GM21360 (cell line): ENCODE results near the gene PRPF4.
"Not testable (repeated sequence)": the region's sequence is repeated elsewhere in the genome, so short reads cannot be mapped to it uniquely, and the experiment has no call there.

ENCODE experiments used
- ATAC-seq: cut with Tn5 transposase; IDR thresholded peaks from one replicate; pipeline ENCODE4 v1.9.1; 2021; ENCODE audit warnings: mild to moderate bottlenecking, moderate library complexity; ENCODE audit not compliant: unreplicated experiment

Gene PRPF4

GRCh38 chr9:113275157-113276131, at the start of gene PRPF4, which contains the start of gene CDC26:
PRPF4 (plus strand) TSS chr9:113275658; CDS start chr9:113275744, 86 bp downstream.
CDC26 (minus strand) TSS chr9:113275572; CDS start chr9:113272507, 3,065 bp downstream.
- peak; percentile 94 for ATAC-seq

GRCh38 chr9:113227436-113227835, 48.0 kb upstream of the PRPF4 start:
- ATAC-seq: no peak

- no peak for ATAC-seq
Measured at GRCh38 chr9:113228130-113228665, 47.3 kb upstream of the PRPF4 start.

GRCh38 chr9:113231701-113232100, 43.8 kb upstream of the PRPF4 start:
- ATAC-seq: no peak

GRCh38 chr9:113235701-113236255, 39.7 kb upstream of the PRPF4 start:
- ATAC-seq: not testable (repeated sequence)

- ATAC-seq: no peak
Measured at GRCh38 chr9:113237026-113237425, 38.4 kb upstream of the PRPF4 start.

GRCh38 chr9:113238202-113238858, 37.1 kb upstream of the PRPF4 start:
- no peak for ATAC-seq

- ATAC-seq: no peak
Measured at GRCh38 chr9:113238859-113239232, 36.6 kb upstream of the PRPF4 start.

- ATAC-seq: no peak
Measured at GRCh38 chr9:113241161-113241560, 34.3 kb upstream of the PRPF4 start.

- ATAC-seq: no peak
Measured at GRCh38 chr9:113244556-113244955, 30.9 kb upstream of the PRPF4 start.

- ATAC-seq: no peak
Measured at GRCh38 chr9:113245894-113246293, 29.6 kb upstream of the PRPF4 start.

- ATAC-seq: peak; percentile 46
Measured at GRCh38 chr9:113246928-113247327, 28.5 kb upstream of the PRPF4 start.

- ATAC-seq: no peak
Measured at GRCh38 chr9:113247640-113248039, 27.8 kb upstream of the PRPF4 start.

- not testable (repeated sequence) for ATAC-seq
Measured at GRCh38 chr9:113249661-113250060, 25.8 kb upstream of the PRPF4 start.

- no peak for ATAC-seq
Measured at GRCh38 chr9:113250807-113251206, 24.7 kb upstream of the PRPF4 start.

- ATAC-seq: no peak
Measured at GRCh38 chr9:113254991-113255390, 20.5 kb upstream of the PRPF4 start.

GRCh38 chr9:113255438-113255837, 20.0 kb upstream of the PRPF4 start:
- no peak for ATAC-seq

GRCh38 chr9:113257863-113258262, 17.6 kb upstream of the PRPF4 start:
- no peak for ATAC-seq

- ATAC-seq: no peak
Measured at GRCh38 chr9:113258282-113258681, 17.2 kb upstream of the PRPF4 start.

GRCh38 chr9:113261917-113262671, 13.4 kb upstream of the PRPF4 start:
- ATAC-seq: no peak

- ATAC-seq: no peak
Measured at GRCh38 chr9:113266174-113266573, 9.3 kb upstream of the PRPF4 start.
